Gastroesophageal sphincter (tissue), 4 donors: ENCODE results near the gene EIF4EBP2. TPM values are rescaled to one million over a fixed set of nuclear protein-coding genes. Genes with fewer than 3 reads are reported as not detected.

Experiments
- ATAC-seq: fragments of 150-250 bp; one replicate; pipeline ENCODE4 v1.9.1; 2016; ENCODE audit warnings: mild to moderate bottlenecking, moderate library complexity
- H3K27ac ChIP-seq, 4 donors: fragments of 200-600 bp; sonication (generic) in 3 of 4; 1 replicate in 3 of 4; 2 replicates in 1 of 4; pipeline ENCODE4 v1.5.1; 2016 to 2019
- H3K27me3 ChIP-seq: fragments of 200-600 bp; sonication (generic); one replicate; pipeline ENCODE4 v1.5.1; 2019
- H3K36me3 ChIP-seq, 2 donors: fragments of 200-600 bp; sonication (generic); one replicate each; pipeline ENCODE4 v1.5.1; 2019; ENCODE audit warnings: control low read depth in 1 of 2
- H3K4me1 ChIP-seq, 3 donors: fragments of 200-600 bp; sonication (generic); 1 replicate in 2 of 3; 2 replicates in 1 of 3; pipeline ENCODE4 v1.5.1; 2016 to 2019; ENCODE audit warnings: control low read depth in 2 of 3
- H3K4me3 ChIP-seq, 2 donors: fragments of 200-600 bp; sonication (generic); one replicate each; pipeline ENCODE4 v1.5.1; 2019; ENCODE audit warnings: mild to moderate bottlenecking in 1 of 2, moderate library complexity in 1 of 2
- H3K9me3 ChIP-seq, 3 donors: fragments of 200-600 bp; sonication (generic); one replicate each; pipeline ENCODE4 v1.5.1; 2017 to 2019; ENCODE audit warnings: control low read depth in 2 of 3
- CTCF ChIP-seq, 4 experiments: fragments of 200-600 bp in 2 of 4; fragments of 450-650 bp in 2 of 4; sonication (generic) in 1 of 4; IDR thresholded peaks; one replicate each; pipeline ENCODE4 v1.5.1; 2017 to 2019; ENCODE audit warnings: antibody characterized with exemption in 4 of 4, mild to moderate bottlenecking in 2 of 4, moderate library complexity in 2 of 4
- EP300 ChIP-seq: sonication (generic); formaldehyde crosslinking; IDR thresholded peaks from one replicate; pipeline ENCODE4 v1.6.1; 2017; ENCODE audit warnings: antibody characterized with exemption, mild to moderate bottlenecking
- POLR2A ChIP-seq, 2 donors: fragments of 450-650 bp; IDR thresholded peaks; one replicate each; pipeline ENCODE4 v1.6.1; 2017; ENCODE audit warnings: antibody characterized with exemption in 2 of 2, mild to moderate bottlenecking in 2 of 2, moderate library complexity in 1 of 2
- POLR2AphosphoS5 ChIP-seq: sonication (generic); formaldehyde crosslinking; IDR thresholded peaks from one replicate; pipeline ENCODE4 v1.6.1; 2017; ENCODE audit warnings: antibody characterized with exemption
- WGBS, 2 donors: methylation state at CpG; one replicate each; pipeline ENCODE4 v1.1.5; 2018; ENCODE audit warnings: low coverage in 1 of 2; 5-methylcytosine and 5-hydroxymethylcytosine counted together
- total RNA-seq, 4 donors: library from RNA; depleted of rRNA; stranded (reverse); fragments of >200 nt; gene quantifications; one replicate each; pipeline ENCODE4 v1.1.0, GENCODE V29; 2016

Gene EIF4EBP2
- total RNA-seq, 4 donors from 2014 or later = 83.8 to 93.7 (median 90.6) TPM

- peaks cover 0 to 36% (median 14%) of the 10 kb centered on the region in 3 donors for H3K4me1 ChIP-seq
- H3K9me3 ChIP-seq = no peaks in the 10 kb centered on the region
- no peak within 1 kb of the TSS for H3K27ac ChIP-seq
- no peak for ATAC-seq
- H3K4me3 ChIP-seq = peak within 1 kb of the TSS in 1 of 2 donors; percentile 41
- WGBS, 2 donors = no CpG with 5 or more reads among the region's 60 CpGs
- H3K36me3 ChIP-seq = no peaks in the 10 kb centered on the region
- TF ChIP-seq CTCF (IDR thresholded peaks at IDR 0.05) = no peak
- no peak for TF ChIP-seq EP300
- no peak for TF ChIP-seq POLR2A (IDR thresholded peaks at IDR 0.05)
- H3K27me3 ChIP-seq = peaks cover 40% of the 10 kb centered on the region
Measured at GRCh38 chr10:70441161-70441894, 37.4 kb downstream of the EIF4EBP2 start, which contains the start of gene NODAL. NODAL (minus strand) TSS chr10:70441681; CDS start chr10:70441667, 14 bp downstream.

- peaks cover 0 to 41% (median 17%) of the 10 kb centered on the region in 3 donors for H3K4me1 ChIP-seq
- H3K4me3 ChIP-seq = no peak overlapping the region
- ATAC-seq = no peak
- no peak overlapping the region for H3K27ac ChIP-seq
- 60% methylated on average over 1 of the region's 12 CpGs; no CpG with 5 or more reads in 1 of the 2 donors for WGBS, 2 donors
- no peaks in the 10 kb centered on the region for H3K9me3 ChIP-seq
- no peak for TF ChIP-seq CTCF (IDR thresholded peaks at IDR 0.05)
- no peak for TF ChIP-seq POLR2A (IDR thresholded peaks at IDR 0.05)
- no peak for TF ChIP-seq POLR2AphosphoS5
- no peak for TF ChIP-seq EP300
- H3K36me3 ChIP-seq = no peaks in the 10 kb centered on the region
- peaks cover 40% of the 10 kb centered on the region for H3K27me3 ChIP-seq
Measured at GRCh38 chr10:70441895-70442309, 38.0 kb downstream of the EIF4EBP2 start.

- Histone ChIP-seq H3K27ac (no peak overlapping the region), H3K4me1 (peaks cover 0 to 44% (median 17%) of the 10 kb centered on the region in 3 donors), H3K4me3 (no peak overlapping the region), H3K9me3 (no peaks in the 10 kb centered on the region), H3K36me3 (no peaks in the 10 kb centered on the region), H3K27me3 (peaks cover 40% of the 10 kb centered on the region)
- WGBS, 2 donors = 96 to 100% methylated on average over 3 to 4 of the region's 6 CpGs
- ATAC-seq = no peak
- TF ChIP-seq POLR2AphosphoS5 = no peak
- TF ChIP-seq POLR2A (IDR thresholded peaks at IDR 0.05) = no peak
- no peak for TF ChIP-seq EP300
- no peak for TF ChIP-seq CTCF (IDR thresholded peaks at IDR 0.05)
Measured at GRCh38 chr10:70442332-70442988, 38.5 kb downstream of the EIF4EBP2 start.

GRCh38 chr10:70444744-70445143, 40.8 kb downstream of the EIF4EBP2 start:
- no peak for ATAC-seq
- WGBS, 2 donors = 83 to 88% methylated on average over 2 to 3 of the region's 4 CpGs
- Histone ChIP-seq H3K27ac (no peak overlapping the region), H3K4me3 (no peak overlapping the region), H3K9me3 (no peaks in the 10 kb centered on the region), H3K27me3 (peaks cover 36% of the 10 kb centered on the region), H3K4me1 (peaks cover 0 to 57% (median 17%) of the 10 kb centered on the region in 3 donors), H3K36me3 (no peaks in the 10 kb centered on the region)
- TF ChIP-seq POLR2AphosphoS5 = no peak
- TF ChIP-seq EP300 = no peak
- TF ChIP-seq CTCF (IDR thresholded peaks at IDR 0.05) = no peak
- TF ChIP-seq POLR2A (IDR thresholded peaks at IDR 0.05) = no peak
